ENCODE measurements around the gene ZNF358.

Gene ZNF358

DNA sequence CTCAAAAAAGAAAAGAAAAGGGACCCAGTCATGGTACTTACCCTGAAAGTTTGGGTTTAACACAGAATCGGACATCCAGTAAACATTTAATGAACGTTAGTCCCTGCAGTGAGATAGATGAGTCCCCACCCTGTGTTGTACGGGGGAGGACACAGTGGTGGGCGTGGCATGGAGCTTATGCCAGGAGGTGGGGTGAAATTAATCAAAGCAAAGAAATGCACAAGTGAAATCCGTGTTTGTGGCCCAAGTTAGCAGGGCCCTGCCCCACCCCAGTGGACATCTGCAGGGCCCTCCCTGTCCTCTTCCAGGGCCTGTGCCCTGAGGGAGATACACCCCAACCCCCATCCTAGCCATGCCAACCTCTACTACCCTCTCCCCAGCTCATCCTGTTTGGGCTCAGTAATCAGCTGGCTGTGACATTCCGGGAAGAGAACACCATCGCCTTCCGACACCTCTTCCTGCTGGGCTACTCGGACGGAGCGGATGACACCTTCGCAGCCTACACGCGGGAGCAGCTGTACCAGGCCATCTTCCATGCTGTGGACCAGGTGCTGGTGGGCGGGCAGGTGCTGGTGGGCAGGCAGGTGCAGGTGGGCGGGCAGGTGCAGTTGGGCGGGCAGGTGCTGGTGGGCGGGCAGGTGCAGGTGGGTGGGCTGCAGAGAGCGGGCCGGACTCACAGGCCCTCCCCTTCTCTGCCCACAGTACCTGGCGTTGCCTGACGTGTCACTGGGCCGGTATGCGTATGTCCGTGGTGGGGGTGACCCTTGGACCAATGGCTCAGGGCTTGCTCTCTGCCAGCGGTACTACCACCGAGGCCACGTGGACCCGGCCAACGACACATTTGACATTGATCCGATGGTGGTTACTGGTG is 10.4 kb downstream of the ZNF358 start:
- DNase-seq (ENCODE audit: low read depth): no peak
- TF ChIP-seq, protein P1, sequence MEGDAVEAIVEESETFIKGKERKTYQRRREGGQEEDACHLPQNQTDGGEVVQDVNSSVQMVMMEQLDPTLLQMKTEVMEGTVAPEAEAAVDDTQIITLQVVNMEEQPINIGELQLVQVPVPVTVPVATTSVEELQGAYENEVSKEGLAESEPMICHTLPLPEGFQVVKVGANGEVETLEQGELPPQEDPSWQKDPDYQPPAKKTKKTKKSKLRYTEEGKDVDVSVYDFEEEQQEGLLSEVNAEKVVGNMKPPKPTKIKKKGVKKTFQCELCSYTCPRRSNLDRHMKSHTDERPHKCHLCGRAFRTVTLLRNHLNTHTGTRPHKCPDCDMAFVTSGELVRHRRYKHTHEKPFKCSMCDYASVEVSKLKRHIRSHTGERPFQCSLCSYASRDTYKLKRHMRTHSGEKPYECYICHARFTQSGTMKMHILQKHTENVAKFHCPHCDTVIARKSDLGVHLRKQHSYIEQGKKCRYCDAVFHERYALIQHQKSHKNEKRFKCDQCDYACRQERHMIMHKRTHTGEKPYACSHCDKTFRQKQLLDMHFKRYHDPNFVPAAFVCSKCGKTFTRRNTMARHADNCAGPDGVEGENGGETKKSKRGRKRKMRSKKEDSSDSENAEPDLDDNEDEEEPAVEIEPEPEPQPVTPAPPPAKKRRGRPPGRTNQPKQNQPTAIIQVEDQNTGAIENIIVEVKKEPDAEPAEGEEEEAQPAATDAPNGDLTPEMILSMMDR (conservative IDR thresholded peaks at IDR 0.05; ENCODE audit: low read length): no peak
- H3K4me3 ChIP-seq (ENCODE audit: low read length): no peak overlapping the region

DNA sequence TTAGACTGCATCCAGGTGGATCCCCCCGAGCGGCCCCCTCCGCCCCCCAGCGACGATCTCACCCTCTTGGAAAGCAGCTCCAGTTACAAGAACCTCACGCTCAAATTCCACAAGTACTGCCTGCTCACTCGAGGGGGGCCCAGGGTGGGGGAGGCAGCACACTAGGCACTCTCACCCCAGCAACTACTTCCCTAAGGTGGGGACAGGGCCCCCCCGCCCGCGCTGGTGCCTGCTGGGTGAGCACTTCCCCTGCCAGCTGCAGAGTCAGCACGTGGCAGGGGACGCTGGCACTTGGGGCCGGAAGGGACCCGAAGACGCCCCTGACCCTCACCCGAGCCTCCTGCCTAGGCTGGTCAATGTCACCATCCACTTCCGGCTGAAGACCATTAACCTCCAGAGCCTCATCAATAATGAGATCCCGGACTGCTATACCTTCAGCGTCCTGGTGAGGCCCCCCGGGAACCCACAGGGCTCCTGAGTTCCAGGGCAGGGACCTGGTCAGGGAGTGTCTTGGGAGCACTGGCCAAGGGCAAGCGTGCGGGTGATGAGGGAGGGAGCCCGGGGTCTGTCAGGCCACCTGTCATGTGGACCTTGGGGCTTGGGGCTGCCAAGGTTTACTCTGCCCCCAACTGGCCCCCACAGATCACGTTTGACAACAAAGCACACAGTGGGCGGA is 11.8 kb downstream of the ZNF358 start:
- TF ChIP-seq, protein P1 (conservative IDR thresholded peaks at IDR 0.05; ENCODE audit: low read length): no peak
- no peak for DNase-seq (ENCODE audit: low read depth)

DNA sequence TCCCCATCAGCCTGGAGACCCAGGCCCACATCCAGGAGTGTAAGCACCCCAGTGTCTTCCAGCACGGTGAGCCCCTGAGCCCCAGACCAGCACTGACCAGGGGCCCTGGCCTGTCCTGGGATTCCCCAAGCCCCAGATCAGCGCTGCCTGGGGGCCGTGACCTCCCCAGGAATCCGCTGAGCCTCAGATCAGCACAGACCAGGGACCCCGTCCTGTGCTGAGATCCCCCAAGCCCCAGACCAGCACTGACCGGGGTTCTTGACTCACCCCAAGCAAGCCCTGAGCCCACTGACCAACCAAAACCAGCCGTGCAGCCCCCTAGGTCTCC is 12.3 kb downstream of the ZNF358 start:
- DNase-seq (ENCODE audit: low read depth): no peak
- TF ChIP-seq, protein P1 (conservative IDR thresholded peaks at IDR 0.05; ENCODE audit: low read length): no peak

More for the DNA sequence above, 11.8 kb downstream of the ZNF358 start:
- no peak overlapping the region for H3K4me3 ChIP-seq (ENCODE audit: low read length)

DNA sequence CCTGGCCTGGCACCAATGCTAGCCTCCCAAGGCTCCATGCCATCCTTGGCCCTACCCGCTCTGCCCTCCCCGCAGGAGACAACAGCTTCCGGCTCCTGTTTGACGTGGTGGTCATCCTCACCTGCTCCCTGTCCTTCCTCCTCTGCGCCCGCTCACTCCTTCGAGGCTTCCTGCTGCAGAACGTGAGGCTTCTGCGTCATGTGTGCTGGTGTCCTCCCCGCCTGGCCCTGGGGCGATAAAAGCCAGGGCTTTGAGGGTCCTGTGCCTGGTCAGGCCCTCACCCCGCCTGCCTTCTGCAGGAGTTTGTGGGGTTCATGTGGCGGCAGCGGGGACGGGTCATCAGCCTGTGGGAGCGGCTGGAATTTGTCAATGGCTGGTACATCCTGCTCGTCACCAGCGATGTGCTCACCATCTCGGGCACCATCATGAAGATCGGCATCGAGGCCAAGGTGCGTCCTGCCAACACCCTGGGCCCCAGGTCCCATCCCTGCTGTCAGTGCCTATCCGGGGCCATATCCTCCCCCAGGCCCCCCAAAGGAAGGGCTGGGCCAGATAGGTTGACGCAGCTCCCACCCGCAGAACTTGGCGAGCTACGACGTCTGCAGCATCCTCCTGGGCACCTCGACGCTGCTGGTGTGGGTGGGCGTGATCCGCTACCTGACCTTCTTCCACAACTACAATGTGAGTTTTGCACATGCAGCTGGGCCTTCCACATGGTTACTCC is 12.8 kb downstream of the ZNF358 start:
- TF ChIP-seq, protein P1 (conservative IDR thresholded peaks at IDR 0.05; ENCODE audit: low read length): no peak
- H3K4me3 ChIP-seq (ENCODE audit: low read length): no peak overlapping the region
- no peak for DNase-seq (ENCODE audit: low read depth)

More for the DNA sequence above, 12.3 kb downstream of the ZNF358 start:
- no peak overlapping the region for H3K4me3 ChIP-seq (ENCODE audit: low read length)

DNA sequence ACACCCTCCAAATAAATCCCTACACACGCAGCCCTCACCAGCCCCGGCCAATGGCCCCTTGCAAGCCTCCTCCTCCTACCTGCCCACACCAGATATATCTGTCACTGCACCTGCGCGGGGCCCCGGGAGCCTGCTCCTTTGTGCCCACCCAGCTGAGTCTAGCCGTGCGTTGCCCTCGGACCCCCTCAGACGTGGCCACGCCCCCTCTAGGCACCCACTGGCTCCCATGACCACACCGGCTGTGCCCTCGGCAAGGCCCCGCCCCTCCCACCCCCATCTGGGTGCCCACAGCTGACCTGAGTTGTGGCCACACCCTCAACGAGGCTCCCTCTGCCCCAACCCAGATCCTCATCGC is 13.3 kb downstream of the ZNF358 start:
- no peak overlapping the region for H3K4me3 ChIP-seq (ENCODE audit: low read length)
- TF ChIP-seq, protein P1 (conservative IDR thresholded peaks at IDR 0.05; ENCODE audit: low read length): no peak
- no peak for DNase-seq (ENCODE audit: low read depth)

DNA sequence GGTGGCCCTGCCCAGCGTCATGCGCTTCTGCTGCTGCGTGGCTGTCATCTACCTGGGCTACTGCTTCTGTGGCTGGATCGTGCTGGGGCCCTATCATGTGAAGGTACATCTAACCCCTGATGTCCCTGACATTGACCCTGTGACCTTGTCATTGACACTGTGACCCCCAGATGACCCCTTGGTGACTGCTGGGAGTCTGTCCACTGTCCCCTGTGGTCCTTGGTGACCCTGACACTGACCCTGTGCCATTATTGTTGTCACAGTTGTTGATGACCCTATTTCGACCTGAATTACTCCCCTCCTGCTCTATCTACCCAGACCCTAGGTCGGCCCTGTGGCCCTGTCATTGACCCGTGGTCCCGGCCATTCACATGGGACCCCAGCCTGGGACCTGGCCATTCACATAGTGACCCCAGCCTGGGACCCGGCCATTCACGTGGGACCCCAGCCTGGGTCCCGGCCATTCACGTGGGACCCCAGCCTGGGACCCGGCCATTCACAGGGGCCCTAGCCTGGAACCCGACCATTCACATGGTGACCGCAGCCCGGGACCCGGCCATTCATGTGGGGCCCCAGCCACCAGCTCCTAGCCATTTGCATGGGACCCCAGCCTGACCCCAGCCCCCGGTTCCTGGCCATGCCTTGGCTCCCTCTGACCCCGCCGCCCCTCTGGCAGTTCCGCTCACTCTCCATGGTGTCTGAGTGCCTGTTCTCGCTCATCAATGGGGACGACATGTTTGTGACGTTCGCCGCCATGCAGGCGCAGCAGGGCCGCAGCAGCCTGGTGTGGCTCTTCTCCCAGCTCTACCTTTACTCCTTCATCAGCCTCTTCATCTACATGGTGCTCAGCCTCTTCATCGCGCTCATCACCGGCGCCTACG is 13.9 kb downstream of the ZNF358 start:
- no peak overlapping the region for H3K4me3 ChIP-seq (ENCODE audit: low read length)
- TF ChIP-seq, protein P1 (conservative IDR thresholded peaks at IDR 0.05; ENCODE audit: low read length): no peak
- DNase-seq (ENCODE audit: low read depth): no peak

Measured in AG10803 (cell line).